ENCODE measurements around the gene KCNAB1.

DNA sequence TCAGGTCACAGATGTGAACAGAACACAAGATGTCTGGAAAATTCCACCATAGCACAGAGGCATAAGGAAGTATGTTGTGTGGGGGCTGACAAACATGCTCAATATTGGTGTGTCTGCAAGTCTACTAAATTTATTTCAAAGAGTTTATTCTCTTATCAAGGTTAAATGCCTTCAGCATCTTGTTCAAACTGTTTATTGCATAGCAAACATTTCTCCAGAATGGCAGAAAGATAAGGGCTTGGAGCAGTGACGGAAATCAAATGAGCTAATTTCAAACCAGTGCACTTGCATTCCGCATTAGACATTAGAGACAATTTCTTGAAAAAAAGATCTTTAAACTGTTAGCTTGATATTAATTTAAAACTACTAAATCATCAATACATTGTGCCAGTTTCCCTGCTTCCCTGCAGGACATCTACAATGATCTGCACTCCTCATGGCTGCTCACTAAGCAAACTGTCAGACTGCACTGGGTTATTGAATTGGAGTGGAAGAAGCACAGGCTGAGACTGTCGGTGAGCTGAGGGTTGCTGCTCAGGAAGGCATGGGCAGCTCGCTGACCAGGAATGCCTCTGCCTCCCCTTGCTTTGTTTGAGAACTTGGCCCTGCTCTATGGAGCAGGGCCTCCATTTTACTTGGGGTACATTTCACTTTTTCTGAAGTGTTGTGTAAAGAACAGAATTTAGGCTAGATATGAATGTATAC is 89.4 kb downstream of the KCNAB1 start:
- TF ChIP-seq YY1 (IDR thresholded peaks at IDR 0.05; ENCODE audit: extremely low read depth, insufficient replicate concordance, low read depth, low read length) (no peak), POLR2A (IDR thresholded peaks at IDR 0.05; ENCODE audit: borderline replicate concordance, extremely low read depth, insufficient read depth, insufficient read length) (no peak), RAD21 (IDR thresholded peaks at IDR 0.05; ENCODE audit: low read depth) (no peak), JUND (IDR thresholded peaks at IDR 0.05) (no peak), EZH2phosphoT487 (IDR thresholded peaks at IDR 0.05; ENCODE audit: borderline replicate concordance) (no peak), ZFX (IDR thresholded peaks at IDR 0.05) (no peak), SP1 (IDR thresholded peaks at IDR 0.05; ENCODE audit: low read depth) (no peak), CEBPB (IDR thresholded peaks at IDR 0.05; ENCODE audit: low read depth) (no peak), ZNF274 (IDR thresholded peaks at IDR 0.05; ENCODE audit: low read depth, low read length) (no peak), CBX3 (IDR thresholded peaks at IDR 0.05; ENCODE audit: low read depth) (no peak), SRF (IDR thresholded peaks at IDR 0.05; ENCODE audit: low read depth) (no peak)
- TF ChIP-seq, protein P1, sequence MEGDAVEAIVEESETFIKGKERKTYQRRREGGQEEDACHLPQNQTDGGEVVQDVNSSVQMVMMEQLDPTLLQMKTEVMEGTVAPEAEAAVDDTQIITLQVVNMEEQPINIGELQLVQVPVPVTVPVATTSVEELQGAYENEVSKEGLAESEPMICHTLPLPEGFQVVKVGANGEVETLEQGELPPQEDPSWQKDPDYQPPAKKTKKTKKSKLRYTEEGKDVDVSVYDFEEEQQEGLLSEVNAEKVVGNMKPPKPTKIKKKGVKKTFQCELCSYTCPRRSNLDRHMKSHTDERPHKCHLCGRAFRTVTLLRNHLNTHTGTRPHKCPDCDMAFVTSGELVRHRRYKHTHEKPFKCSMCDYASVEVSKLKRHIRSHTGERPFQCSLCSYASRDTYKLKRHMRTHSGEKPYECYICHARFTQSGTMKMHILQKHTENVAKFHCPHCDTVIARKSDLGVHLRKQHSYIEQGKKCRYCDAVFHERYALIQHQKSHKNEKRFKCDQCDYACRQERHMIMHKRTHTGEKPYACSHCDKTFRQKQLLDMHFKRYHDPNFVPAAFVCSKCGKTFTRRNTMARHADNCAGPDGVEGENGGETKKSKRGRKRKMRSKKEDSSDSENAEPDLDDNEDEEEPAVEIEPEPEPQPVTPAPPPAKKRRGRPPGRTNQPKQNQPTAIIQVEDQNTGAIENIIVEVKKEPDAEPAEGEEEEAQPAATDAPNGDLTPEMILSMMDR (IDR thresholded peaks at IDR 0.05 in 2 of 3, conservative IDR thresholded peaks at IDR 0.05 in 1 of 3; ENCODE audit: borderline replicate concordance in 1 of 3, insufficient read depth in 1 of 3, low read depth in 2 of 3, low read length in 2 of 3), result no peak
- TF ChIP-seq, protein P2, sequence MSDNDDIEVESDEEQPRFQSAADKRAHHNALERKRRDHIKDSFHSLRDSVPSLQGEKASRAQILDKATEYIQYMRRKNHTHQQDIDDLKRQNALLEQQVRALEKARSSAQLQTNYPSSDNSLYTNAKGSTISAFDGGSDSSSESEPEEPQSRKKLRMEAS (IDR thresholded peaks at IDR 0.05), result no peak
- TF ChIP-seq, protein P3, sequence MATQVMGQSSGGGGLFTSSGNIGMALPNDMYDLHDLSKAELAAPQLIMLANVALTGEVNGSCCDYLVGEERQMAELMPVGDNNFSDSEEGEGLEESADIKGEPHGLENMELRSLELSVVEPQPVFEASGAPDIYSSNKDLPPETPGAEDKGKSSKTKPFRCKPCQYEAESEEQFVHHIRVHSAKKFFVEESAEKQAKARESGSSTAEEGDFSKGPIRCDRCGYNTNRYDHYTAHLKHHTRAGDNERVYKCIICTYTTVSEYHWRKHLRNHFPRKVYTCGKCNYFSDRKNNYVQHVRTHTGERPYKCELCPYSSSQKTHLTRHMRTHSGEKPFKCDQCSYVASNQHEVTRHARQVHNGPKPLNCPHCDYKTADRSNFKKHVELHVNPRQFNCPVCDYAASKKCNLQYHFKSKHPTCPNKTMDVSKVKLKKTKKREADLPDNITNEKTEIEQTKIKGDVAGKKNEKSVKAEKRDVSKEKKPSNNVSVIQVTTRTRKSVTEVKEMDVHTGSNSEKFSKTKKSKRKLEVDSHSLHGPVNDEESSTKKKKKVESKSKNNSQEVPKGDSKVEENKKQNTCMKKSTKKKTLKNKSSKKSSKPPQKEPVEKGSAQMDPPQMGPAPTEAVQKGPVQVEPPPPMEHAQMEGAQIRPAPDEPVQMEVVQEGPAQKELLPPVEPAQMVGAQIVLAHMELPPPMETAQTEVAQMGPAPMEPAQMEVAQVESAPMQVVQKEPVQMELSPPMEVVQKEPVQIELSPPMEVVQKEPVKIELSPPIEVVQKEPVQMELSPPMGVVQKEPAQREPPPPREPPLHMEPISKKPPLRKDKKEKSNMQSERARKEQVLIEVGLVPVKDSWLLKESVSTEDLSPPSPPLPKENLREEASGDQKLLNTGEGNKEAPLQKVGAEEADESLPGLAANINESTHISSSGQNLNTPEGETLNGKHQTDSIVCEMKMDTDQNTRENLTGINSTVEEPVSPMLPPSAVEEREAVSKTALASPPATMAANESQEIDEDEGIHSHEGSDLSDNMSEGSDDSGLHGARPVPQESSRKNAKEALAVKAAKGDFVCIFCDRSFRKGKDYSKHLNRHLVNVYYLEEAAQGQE (IDR thresholded peaks at IDR 0.05; ENCODE audit: low read depth), result no peak

All from HCT116 (cell line).